HepG2 (cell line): ENCODE measurements around the gene C11orf68. TPM values are rescaled to one million over a fixed set of nuclear protein-coding genes. Genes with fewer than 3 reads are reported as not detected.

ENCODE experiments used
- ARNTL ChIP-seq: sonication (generic); formaldehyde crosslinking; IDR thresholded peaks from 2 replicates; pipeline ENCODE4 v1.4.0; 2020; ENCODE audit warnings: mild to moderate bottlenecking, missing genetic modification reagents
- FLYWCH1 ChIP-seq: sonication (generic); formaldehyde crosslinking; IDR thresholded peaks from 2 replicates; pipeline ENCODE4 v1.8.1; 2023; ENCODE audit warnings: mild to moderate bottlenecking, missing genetic modification reagents
- FOXO1 ChIP-seq: sonication (generic); formaldehyde crosslinking; IDR thresholded peaks from 2 replicates; pipeline ENCODE4 v1.4.0; 2020; ENCODE audit warnings: missing genetic modification reagents
- HMG20B ChIP-seq: conservative IDR thresholded peaks from 2 replicates; pipeline ENCODE4 v1.6.1; 2016; ENCODE audit warnings: missing genetic modification reagents, missing compliant biosample characterization
- IRX3 ChIP-seq: sonication (generic); formaldehyde crosslinking; IDR thresholded peaks from 2 replicates; pipeline ENCODE4 v1.8.1; 2023; ENCODE audit warnings: mild to moderate bottlenecking, low read depth, missing genetic modification reagents, borderline replicate concordance
- KDM1A ChIP-seq: IDR thresholded peaks from 2 replicates; pipeline ENCODE4 v1.6.1; 2016; ENCODE audit warnings: missing compliant biosample characterization
- NCOA1 ChIP-seq: sonication (generic); formaldehyde crosslinking; IDR thresholded peaks from 2 replicates; pipeline ENCODE4 v1.9.0; 2021; ENCODE audit warnings: missing genetic modification reagents
- NCOR1 ChIP-seq: fragments of 200-600 bp; sonication (generic); IDR thresholded peaks from 2 replicates; pipeline ENCODE4 v1.7.0; 2017; ENCODE audit warnings: antibody characterized with exemption, low read length, borderline replicate concordance
- PHF21A ChIP-seq: sonication (generic); formaldehyde crosslinking; IDR thresholded peaks from 2 replicates; pipeline ENCODE4 v1.5.0; 2020; ENCODE audit warnings: mild to moderate bottlenecking, missing genetic modification reagents
- RBM39 ChIP-seq: fragments of 200-400 bp; formaldehyde crosslinking; IDR thresholded peaks from one replicate; pipeline ENCODE4 v1.6.1; 2018; ENCODE audit warnings: antibody characterized with exemption, mild to moderate bottlenecking, low read depth, low read length; ENCODE audit not compliant: poor library complexity, severe bottlenecking
- SP5 ChIP-seq: IDR thresholded peaks from 2 replicates; pipeline ENCODE4 v1.6.1; 2016; ENCODE audit warnings: low read depth, borderline replicate concordance
- TOPORS ChIP-seq: sonication (generic); formaldehyde crosslinking; IDR thresholded peaks from 2 replicates; pipeline ENCODE4 v1.8.0; 2023; ENCODE audit warnings: mild to moderate bottlenecking, missing genetic modification reagents
- ZFP62 ChIP-seq: sonication (generic); formaldehyde crosslinking; IDR thresholded peaks from 2 replicates; pipeline ENCODE4 v1.4.0; 2020; ENCODE audit warnings: missing genetic modification reagents
- ZNF501 ChIP-seq: sonication (generic); formaldehyde crosslinking; IDR thresholded peaks from 2 replicates; pipeline ENCODE4 v1.5.1; 2020; ENCODE audit warnings: mild to moderate bottlenecking, moderate library complexity, missing genetic modification reagents
- ZNF674 ChIP-seq: sonication (generic); formaldehyde crosslinking; IDR thresholded peaks from 2 replicates; pipeline ENCODE4 v1.5.0; 2020; ENCODE audit warnings: low read depth, mild to moderate bottlenecking, missing genetic modification reagents
- ZNF746 ChIP-seq: sonication (generic); formaldehyde crosslinking; IDR thresholded peaks from 2 replicates; pipeline ENCODE4 v1.8.0; 2022; ENCODE audit warnings: mild to moderate bottlenecking, missing genetic modification reagents
- ZNF879 ChIP-seq: sonication (generic); formaldehyde crosslinking; IDR thresholded peaks from 2 replicates; pipeline ENCODE4 v1.8.1; 2023; ENCODE audit warnings: missing genetic modification reagents
- polyA plus RNA-seq, 8 experiments: library from polyadenylated mRNA; depleted of rRNA in 3 of 8; stranded (reverse) in 7 of 8; unstranded in 1 of 8; fragments of >200 nt; fragmentation: Illumina TruSeq in 4 of 8; extraction: Trizol in 4 of 8; gene quantifications; 2 replicates each; pipeline versions ENCODE4 v1.2.1 to v1.2.3, GENCODE V29; 2011 to 2016; ENCODE audit warnings: low read depth in 4 of 8, missing spikeins in 1 of 8, mixed read lengths in 1 of 8; ENCODE audit not compliant: insufficient read depth in 1 of 8
- total RNA-seq, 5 experiments: library from RNA; depleted of rRNA; stranded (reverse); fragments of >200 nt; fragmentation: Illumina TruSeq; extraction: Trizol; gene quantifications; 2 replicates each; pipeline ENCODE4 v1.2.3, GENCODE V29; 2016; ENCODE audit warnings: low read depth in 1 of 5
- TF ChIP-seq, protein P1 (sequence below): sonication (generic); formaldehyde crosslinking; IDR thresholded peaks from 2 replicates; pipeline ENCODE4 v1.8.0; 2022; ENCODE audit warnings: mild to moderate bottlenecking, missing genetic modification reagents
- TF ChIP-seq, protein P2 (sequence below): sonication (generic); formaldehyde crosslinking; IDR thresholded peaks from 2 replicates; pipeline ENCODE4 v1.8.1; 2023; ENCODE audit warnings: mild to moderate bottlenecking, missing genetic modification reagents
- TF ChIP-seq, protein P3 (sequence below): sonication (generic); formaldehyde crosslinking; IDR thresholded peaks from 2 replicates; pipeline ENCODE4 v1.8.0; 2022; ENCODE audit warnings: low read depth, missing genetic modification reagents
- TF ChIP-seq, protein P4 (sequence below): sonication (generic); formaldehyde crosslinking; IDR thresholded peaks from 2 replicates; pipeline ENCODE4 v1.4.0; 2020; ENCODE audit warnings: mild to moderate bottlenecking, missing genetic modification reagents
- TF ChIP-seq, protein P5 (sequence below), 2 experiments: fragments of 450-650 bp in 1 of 2; sonication (generic) in 1 of 2; formaldehyde crosslinking; IDR thresholded peaks; 2 replicates each; pipeline versions ENCODE4 v1.5.0 to v1.8.0; 2020 to 2022; ENCODE audit warnings: mild to moderate bottlenecking in 1 of 2, missing genetic modification reagents in 1 of 2
- TF ChIP-seq, protein P6 (sequence below): sonication (generic); formaldehyde crosslinking; IDR thresholded peaks from 2 replicates; pipeline ENCODE4 v1.5.0; 2020; ENCODE audit warnings: missing genetic modification reagents, mild to moderate bottlenecking, borderline replicate concordance

Gene C11orf68
- total and polyA plus RNA-seq, 2 of the 13 experiments (the other 11 are each of a cell fraction or from before 2014, with no cell fraction given): 8.4 to 28.3 TPM

- TF ChIP-seq ZNF674 (CRISPR knock-in tag) (no peak), PHF21A (CRISPR knock-in tag) (peak; percentile 30; the same call in 1 of the 2 replicates), ARNTL (peak; percentile 82; the same call in 1 of the 2 replicates), ZNF879 (CRISPR knock-in tag) (peak; percentile 70; the same call in 1 of the 2 replicates), HMG20B (CRISPR knock-in tag) (no peak), ZNF501 (CRISPR knock-in tag) (peak; percentile 81; the same call in 1 of the 2 replicates), ZFP62 (no peak), NCOA1 (no peak), TOPORS (CRISPR knock-in tag) (peak; percentile 65), IRX3 (no peak), FOXO1 (CRISPR knock-in tag) (no peak), SP5 (CRISPR knock-in tag) (no peak; the same call in 1 of the 2 replicates), ZNF746 (CRISPR knock-in tag) (peak; percentile 79), NCOR1 (no peak), FLYWCH1 (CRISPR knock-in tag) (no peak), KDM1A (CRISPR knock-in tag) (no peak), RBM39 (peak; percentile 99)
- TF ChIP-seq, protein P1, sequence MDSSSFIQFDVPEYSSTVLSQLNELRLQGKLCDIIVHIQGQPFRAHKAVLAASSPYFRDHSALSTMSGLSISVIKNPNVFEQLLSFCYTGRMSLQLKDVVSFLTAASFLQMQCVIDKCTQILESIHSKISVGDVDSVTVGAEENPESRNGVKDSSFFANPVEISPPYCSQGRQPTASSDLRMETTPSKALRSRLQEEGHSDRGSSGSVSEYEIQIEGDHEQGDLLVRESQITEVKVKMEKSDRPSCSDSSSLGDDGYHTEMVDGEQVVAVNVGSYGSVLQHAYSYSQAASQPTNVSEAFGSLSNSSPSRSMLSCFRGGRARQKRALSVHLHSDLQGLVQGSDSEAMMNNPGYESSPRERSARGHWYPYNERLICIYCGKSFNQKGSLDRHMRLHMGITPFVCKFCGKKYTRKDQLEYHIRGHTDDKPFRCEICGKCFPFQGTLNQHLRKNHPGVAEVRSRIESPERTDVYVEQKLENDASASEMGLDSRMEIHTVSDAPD: 0 out of 2 replicates have a peak, but pooled peaks have one; percentile 51
- TF ChIP-seq, protein P2, sequence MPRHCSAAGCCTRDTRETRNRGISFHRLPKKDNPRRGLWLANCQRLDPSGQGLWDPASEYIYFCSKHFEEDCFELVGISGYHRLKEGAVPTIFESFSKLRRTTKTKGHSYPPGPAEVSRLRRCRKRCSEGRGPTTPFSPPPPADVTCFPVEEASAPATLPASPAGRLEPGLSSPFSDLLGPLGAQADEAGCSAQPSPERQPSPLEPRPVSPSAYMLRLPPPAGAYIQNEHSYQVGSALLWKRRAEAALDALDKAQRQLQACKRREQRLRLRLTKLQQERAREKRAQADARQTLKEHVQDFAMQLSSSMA (CRISPR knock-in tag): no peak
- TF ChIP-seq, protein P3, sequence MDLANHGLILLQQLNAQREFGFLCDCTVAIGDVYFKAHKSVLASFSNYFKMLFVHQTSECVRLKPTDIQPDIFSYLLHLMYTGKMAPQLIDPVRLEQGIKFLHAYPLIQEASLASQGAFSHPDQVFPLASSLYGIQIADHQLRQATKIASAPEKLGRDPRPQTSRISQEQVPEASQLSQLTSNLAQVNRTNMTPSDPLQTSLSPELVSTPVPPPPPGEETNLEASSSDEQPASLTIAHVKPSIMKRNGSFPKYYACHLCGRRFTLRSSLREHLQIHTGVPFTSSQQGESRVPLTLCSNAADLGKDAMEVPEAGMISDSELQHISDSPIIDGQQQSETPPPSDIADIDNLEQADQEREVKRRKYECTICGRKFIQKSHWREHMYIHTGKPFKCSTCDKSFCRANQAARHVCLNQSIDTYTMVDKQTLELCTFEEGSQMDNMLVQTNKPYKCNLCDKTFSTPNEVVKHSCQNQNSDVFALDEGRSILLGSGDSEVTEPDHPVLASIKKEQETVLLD (CRISPR knock-in tag): peak; percentile 93
- TF ChIP-seq, protein P4, sequence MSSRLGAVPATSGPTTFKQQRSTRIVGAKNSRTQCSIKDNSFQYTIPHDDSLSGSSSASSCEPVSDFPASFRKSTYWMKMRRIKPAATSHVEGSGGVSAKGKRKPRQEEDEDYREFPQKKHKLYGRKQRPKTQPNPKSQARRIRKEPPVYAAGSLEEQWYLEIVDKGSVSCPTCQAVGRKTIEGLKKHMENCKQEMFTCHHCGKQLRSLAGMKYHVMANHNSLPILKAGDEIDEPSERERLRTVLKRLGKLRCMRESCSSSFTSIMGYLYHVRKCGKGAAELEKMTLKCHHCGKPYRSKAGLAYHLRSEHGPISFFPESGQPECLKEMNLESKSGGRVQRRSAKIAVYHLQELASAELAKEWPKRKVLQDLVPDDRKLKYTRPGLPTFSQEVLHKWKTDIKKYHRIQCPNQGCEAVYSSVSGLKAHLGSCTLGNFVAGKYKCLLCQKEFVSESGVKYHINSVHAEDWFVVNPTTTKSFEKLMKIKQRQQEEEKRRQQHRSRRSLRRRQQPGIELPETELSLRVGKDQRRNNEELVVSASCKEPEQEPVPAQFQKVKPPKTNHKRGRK (CRISPR knock-in tag): no peak
- TF ChIP-seq, protein P5, sequence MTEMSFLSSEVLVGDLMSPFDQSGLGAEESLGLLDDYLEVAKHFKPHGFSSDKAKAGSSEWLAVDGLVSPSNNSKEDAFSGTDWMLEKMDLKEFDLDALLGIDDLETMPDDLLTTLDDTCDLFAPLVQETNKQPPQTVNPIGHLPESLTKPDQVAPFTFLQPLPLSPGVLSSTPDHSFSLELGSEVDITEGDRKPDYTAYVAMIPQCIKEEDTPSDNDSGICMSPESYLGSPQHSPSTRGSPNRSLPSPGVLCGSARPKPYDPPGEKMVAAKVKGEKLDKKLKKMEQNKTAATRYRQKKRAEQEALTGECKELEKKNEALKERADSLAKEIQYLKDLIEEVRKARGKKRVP (CRISPR knock-in tag; IDR thresholded peaks at IDR 0.05): peak in 1 of 2 experiments; percentile 58; a peak in 1 of 4 replicates
- TF ChIP-seq, protein P6, sequence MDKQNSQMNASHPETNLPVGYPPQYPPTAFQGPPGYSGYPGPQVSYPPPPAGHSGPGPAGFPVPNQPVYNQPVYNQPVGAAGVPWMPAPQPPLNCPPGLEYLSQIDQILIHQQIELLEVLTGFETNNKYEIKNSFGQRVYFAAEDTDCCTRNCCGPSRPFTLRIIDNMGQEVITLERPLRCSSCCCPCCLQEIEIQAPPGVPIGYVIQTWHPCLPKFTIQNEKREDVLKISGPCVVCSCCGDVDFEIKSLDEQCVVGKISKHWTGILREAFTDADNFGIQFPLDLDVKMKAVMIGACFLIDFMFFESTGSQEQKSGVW (CRISPR knock-in tag): 0 out of 2 replicates have a peak, but pooled peaks have one; percentile 33
Observed at GRCh38 chr11:65899356-65900124, 19.3 kb downstream of the C11orf68 start (continued).
